Measurements from ENCODE around the gene PLTP. TPM values are rescaled to one million over a fixed set of nuclear protein-coding genes. Genes with fewer than 3 reads are reported as not detected.

Gene PLTP
- total and polyA plus RNA-seq, 2 of the 13 experiments (the other 11 are each of a cell fraction or from before 2014, with no cell fraction given): 16.9 to 28.6 TPM

- TF ChIP-seq, protein P1, sequence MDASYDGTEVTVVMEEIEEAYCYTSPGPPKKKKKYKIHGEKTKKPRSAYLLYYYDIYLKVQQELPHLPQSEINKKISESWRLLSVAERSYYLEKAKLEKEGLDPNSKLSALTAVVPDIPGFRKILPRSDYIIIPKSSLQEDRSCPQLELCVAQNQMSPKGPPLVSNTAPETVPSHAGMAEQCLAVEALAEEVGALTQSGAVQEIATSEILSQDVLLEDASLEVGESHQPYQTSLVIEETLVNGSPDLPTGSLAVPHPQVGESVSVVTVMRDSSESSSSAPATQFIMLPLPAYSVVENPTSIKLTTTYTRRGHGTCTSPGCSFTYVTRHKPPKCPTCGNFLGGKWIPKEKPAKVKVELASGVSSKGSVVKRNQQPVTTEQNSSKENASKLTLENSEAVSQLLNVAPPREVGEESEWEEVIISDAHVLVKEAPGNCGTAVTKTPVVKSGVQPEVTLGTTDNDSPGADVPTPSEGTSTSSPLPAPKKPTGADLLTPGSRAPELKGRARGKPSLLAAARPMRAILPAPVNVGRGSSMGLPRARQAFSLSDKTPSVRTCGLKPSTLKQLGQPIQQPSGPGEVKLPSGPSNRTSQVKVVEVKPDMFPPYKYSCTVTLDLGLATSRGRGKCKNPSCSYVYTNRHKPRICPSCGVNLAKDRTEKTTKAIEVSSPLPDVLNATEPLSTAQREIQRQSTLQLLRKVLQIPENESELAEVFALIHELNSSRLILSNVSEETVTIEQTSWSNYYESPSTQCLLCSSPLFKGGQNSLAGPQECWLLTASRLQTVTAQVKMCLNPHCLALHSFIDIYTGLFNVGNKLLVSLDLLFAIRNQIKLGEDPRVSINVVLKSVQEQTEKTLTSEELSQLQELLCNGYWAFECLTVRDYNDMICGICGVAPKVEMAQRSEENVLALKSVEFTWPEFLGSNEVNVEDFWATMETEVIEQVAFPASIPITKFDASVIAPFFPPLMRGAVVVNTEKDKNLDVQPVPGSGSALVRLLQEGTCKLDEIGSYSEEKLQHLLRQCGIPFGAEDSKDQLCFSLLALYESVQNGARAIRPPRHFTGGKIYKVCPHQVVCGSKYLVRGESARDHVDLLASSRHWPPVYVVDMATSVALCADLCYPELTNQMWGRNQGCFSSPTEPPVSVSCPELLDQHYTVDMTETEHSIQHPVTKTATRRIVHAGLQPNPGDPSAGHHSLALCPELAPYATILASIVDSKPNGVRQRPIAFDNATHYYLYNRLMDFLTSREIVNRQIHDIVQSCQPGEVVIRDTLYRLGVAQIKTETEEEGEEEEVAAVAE (CRISPR knock-in tag; IDR thresholded peaks at IDR 0.05; ENCODE audit: borderline replicate concordance): peak; percentile 42
- TF ChIP-seq NFYC (CRISPR knock-in tag; IDR thresholded peaks at IDR 0.05): peak; percentile 100
- peak; percentile 50 for TF ChIP-seq ZNF143 (CRISPR knock-in tag; IDR thresholded peaks at IDR 0.05)
- TF ChIP-seq DNMT1 (CRISPR knock-in tag; IDR thresholded peaks at IDR 0.05): peak; percentile 91
- TF ChIP-seq, protein P2, sequence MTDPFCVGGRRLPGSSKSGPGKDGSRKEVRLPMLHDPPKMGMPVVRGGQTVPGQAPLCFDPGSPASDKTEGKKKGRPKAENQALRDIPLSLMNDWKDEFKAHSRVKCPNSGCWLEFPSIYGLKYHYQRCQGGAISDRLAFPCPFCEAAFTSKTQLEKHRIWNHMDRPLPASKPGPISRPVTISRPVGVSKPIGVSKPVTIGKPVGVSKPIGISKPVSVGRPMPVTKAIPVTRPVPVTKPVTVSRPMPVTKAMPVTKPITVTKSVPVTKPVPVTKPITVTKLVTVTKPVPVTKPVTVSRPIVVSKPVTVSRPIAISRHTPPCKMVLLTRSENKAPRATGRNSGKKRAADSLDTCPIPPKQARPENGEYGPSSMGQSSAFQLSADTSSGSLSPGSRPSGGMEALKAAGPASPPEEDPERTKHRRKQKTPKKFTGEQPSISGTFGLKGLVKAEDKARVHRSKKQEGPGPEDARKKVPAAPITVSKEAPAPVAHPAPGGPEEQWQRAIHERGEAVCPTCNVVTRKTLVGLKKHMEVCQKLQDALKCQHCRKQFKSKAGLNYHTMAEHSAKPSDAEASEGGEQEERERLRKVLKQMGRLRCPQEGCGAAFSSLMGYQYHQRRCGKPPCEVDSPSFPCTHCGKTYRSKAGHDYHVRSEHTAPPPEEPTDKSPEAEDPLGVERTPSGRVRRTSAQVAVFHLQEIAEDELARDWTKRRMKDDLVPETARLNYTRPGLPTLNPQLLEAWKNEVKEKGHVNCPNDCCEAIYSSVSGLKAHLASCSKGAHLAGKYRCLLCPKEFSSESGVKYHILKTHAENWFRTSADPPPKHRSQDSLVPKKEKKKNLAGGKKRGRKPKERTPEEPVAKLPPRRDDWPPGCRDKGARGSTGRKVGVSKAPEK (CRISPR knock-in tag; IDR thresholded peaks at IDR 0.05; ENCODE audit: borderline replicate concordance): no peak
- TF ChIP-seq ZSCAN29 (CRISPR knock-in tag; conservative IDR thresholded peaks at IDR 0.05): peak; percentile 20; the same call in 1 of the 2 replicates
- TF ChIP-seq ZNF549 (CRISPR knock-in tag; IDR thresholded peaks at IDR 0.05): peak; percentile 70; the same call in 1 of the 2 replicates
- no peak for TF ChIP-seq PHB2 (IDR thresholded peaks at IDR 0.05; ENCODE audit: partially characterized antibody)
- peak; percentile 99 for TF ChIP-seq TGIF2 (CRISPR knock-in tag; IDR thresholded peaks at IDR 0.05)
- TF ChIP-seq ZNF557 (CRISPR knock-in tag; IDR thresholded peaks at IDR 0.05): no peak
- TF ChIP-seq TBX2 (CRISPR knock-in tag; IDR thresholded peaks at IDR 0.05; ENCODE audit: borderline replicate concordance): peak; percentile 93
- peak; percentile 43 for TF ChIP-seq ZNF224 (CRISPR knock-in tag; IDR thresholded peaks at IDR 0.05)
- peak; percentile 72 for TF ChIP-seq SIX4 (CRISPR knock-in tag; IDR thresholded peaks at IDR 0.05)
- TF ChIP-seq JUND (CRISPR knock-in tag; IDR thresholded peaks at IDR 0.05): no peak; the same call in 1 of the 2 replicates
- no peak for TF ChIP-seq CENPBD1 (CRISPR knock-in tag; IDR thresholded peaks at IDR 0.05; ENCODE audit: borderline replicate concordance, low read depth)
- TF ChIP-seq ZBTB46 (CRISPR knock-in tag; IDR thresholded peaks at IDR 0.05; ENCODE audit: borderline replicate concordance): no peak
- TF ChIP-seq, protein P3, sequence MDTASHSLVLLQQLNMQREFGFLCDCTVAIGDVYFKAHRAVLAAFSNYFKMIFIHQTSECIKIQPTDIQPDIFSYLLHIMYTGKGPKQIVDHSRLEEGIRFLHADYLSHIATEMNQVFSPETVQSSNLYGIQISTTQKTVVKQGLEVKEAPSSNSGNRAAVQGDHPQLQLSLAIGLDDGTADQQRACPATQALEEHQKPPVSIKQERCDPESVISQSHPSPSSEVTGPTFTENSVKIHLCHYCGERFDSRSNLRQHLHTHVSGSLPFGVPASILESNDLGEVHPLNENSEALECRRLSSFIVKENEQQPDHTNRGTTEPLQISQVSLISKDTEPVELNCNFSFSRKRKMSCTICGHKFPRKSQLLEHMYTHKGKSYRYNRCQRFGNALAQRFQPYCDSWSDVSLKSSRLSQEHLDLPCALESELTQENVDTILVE (CRISPR knock-in tag; IDR thresholded peaks at IDR 0.05): peak; percentile 83; the same call in 1 of the 2 replicates
Observed at GRCh38 chr20:45857114-45857881, 54.7 kb downstream of the PLTP start, which contains the start of the genes ACOT8 and ZSWIM3 (continued).

Data from HepG2 (cell line).